AG20443 (cell line): ENCODE data around the gene APOLD1.
"Not testable (repeated sequence)": the region's sequence is repeated elsewhere in the genome, so short reads cannot be mapped to it uniquely, and the experiment has no call there.

Experiments used
- DNase-seq: peaks from one replicate; pipeline ENCODE4 v3.0.0; 2012; ENCODE audit warnings: low spot score, mixed read lengths

APOLD1 gene

GRCh38 chr12:12786706-12787601, 1.5 kb downstream of the APOLD1 start:
- DNase-seq = peak; percentile 99

- DNase-seq = no peak
Observed at GRCh38 chr12:12788131-12788530, 2.7 kb downstream of the APOLD1 start.

GRCh38 chr12:12788675-12789368, 3.4 kb downstream of the APOLD1 start:
- peak; percentile 63 for DNase-seq

- no peak for DNase-seq
Observed at GRCh38 chr12:12790956-12791355, 5.5 kb downstream of the APOLD1 start.

GRCh38 chr12:12791756-12792369, 6.4 kb downstream of the APOLD1 start:
- DNase-seq = peak; percentile 20

- no peak for DNase-seq
Observed at GRCh38 chr12:12792421-12792820, 7.0 kb downstream of the APOLD1 start.

GRCh38 chr12:12794686-12795085, 9.2 kb downstream of the APOLD1 start:
- no peak for DNase-seq

- no peak for DNase-seq
Observed at GRCh38 chr12:12796171-12796570, 10.7 kb downstream of the APOLD1 start.

- no peak for DNase-seq
Observed at GRCh38 chr12:12796928-12797793, 11.7 kb downstream of the APOLD1 start.

- no peak for DNase-seq
Observed at GRCh38 chr12:12797794-12798152, 12.3 kb downstream of the APOLD1 start.

- no peak for DNase-seq
Observed at GRCh38 chr12:12798480-12798879, 13.0 kb downstream of the APOLD1 start.

- no peak for DNase-seq
Observed at GRCh38 chr12:12799163-12799920, 13.9 kb downstream of the APOLD1 start.

GRCh38 chr12:12800406-12801180, 15.1 kb downstream of the APOLD1 start:
- DNase-seq = peak; percentile 48

GRCh38 chr12:12801656-12802055, 16.2 kb downstream of the APOLD1 start:
- not testable (repeated sequence) for DNase-seq

GRCh38 chr12:12803186-12803585, 17.7 kb downstream of the APOLD1 start:
- peak; percentile 88 for DNase-seq

- DNase-seq = no peak
Observed at GRCh38 chr12:12804011-12804410, 18.6 kb downstream of the APOLD1 start.

GRCh38 chr12:12804432-12804886, 19.0 kb downstream of the APOLD1 start:
- DNase-seq = peak; percentile 72

GRCh38 chr12:12806784-12807516, 21.5 kb downstream of the APOLD1 start:
- DNase-seq = no peak

- not testable (repeated sequence) for DNase-seq
Observed at GRCh38 chr12:12807517-12807903, 22.1 kb downstream of the APOLD1 start.
